ENCODE results near the gene ASB8.
"Not testable (repeated sequence)": the region's sequence is repeated elsewhere in the genome, so short reads cannot be mapped to it uniquely, and the experiment has no call there.

ASB8 gene

GRCh38 chr12:48182631-48183030 is 25.3 kb upstream of the ASB8 start:
- no peak for DNase-seq

- DNase-seq = no peak
These were observed 23.7 kb upstream of the ASB8 start for GRCh38 chr12:48180857-48181495.

- no peak for DNase-seq
These were observed 23.1 kb upstream of the ASB8 start for GRCh38 chr12:48180424-48180823.

GRCh38 chr12:48179466-48179865 is 22.2 kb upstream of the ASB8 start:
- DNase-seq = no peak

DNA sequence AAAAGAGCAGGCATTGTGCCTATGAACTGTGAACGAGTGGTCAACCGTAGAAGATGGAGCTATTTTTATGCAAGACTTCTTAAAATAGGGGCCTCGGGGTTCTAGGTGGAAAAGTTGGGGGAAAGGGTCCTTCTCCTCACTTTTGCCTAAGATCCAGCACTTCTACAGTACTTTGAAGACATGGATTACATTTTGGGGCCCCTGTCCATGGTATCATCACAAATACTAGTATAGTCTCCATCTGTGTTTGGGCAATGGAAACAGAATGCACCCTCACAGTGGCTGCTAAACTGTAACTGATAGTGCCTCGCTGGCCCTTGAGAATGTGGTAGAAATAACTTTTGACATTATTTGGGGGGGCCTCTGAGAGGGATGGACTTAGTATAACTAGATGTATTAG is 20.7 kb upstream of the ASB8 start:
- no peak for DNase-seq

DNA sequence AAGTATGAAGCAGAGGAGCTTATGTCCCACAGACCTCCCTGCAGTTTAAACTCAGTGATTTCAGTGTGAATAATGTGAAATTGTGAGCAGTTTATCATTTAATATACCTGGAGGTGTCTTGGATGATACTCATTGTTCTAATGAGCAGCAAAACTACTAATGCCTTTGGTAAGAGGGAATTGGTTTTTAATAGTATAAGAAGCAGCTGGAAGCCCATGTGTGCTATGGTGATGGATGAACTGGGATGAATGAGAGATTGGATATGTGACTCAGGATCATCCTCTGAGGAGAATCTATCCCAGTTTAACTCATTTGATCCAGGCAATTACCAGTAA is 19.1 kb upstream of the ASB8 start:
- no peak for DNase-seq

GRCh38 chr12:48175613-48176416 is 18.5 kb upstream of the ASB8 start:
- DNase-seq = no peak

- no peak for DNase-seq
These were observed 11.7 kb upstream of the ASB8 start for GRCh38 chr12:48169011-48169410.

GRCh38 chr12:48165089-48165981 is 8.0 kb upstream of the ASB8 start:
- DNase-seq = peak; percentile 41

GRCh38 chr12:48164451-48164850 is 7.1 kb upstream of the ASB8 start:
- no peak for DNase-seq

- DNase-seq = no peak
These were observed 5.9 kb upstream of the ASB8 start for GRCh38 chr12:48163150-48163747.

GRCh38 chr12:48160807-48161206 is 3.5 kb upstream of the ASB8 start:
- peak; percentile 31 for DNase-seq

DNA sequence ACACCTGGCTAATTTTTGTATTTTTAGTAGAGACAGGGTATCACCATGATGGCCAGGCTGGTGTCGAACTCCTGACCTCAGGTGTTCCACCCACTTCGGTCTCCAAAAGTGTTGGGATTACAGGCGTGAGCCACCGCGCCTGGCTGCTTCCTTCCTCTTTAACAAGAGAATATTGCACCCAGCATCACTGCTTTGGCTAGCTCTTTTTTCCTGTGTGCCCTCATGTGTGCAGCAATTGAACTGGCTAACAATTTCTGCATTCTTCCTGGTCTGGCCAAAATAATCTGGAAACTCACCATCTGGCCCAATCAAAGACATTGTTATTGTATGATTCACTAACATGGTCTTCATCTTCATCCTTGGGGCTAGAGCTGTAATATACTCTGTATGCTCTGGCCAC is 2.7 kb upstream of the ASB8 start:
- no peak for DNase-seq

GRCh38 chr12:48157889-48158370 is 615 bp upstream of the ASB8 start:
- no peak for DNase-seq

- DNase-seq = no peak
These were observed 680 bp downstream of the ASB8 start for GRCh38 chr12:48156652-48157017.

- not testable (repeated sequence) for DNase-seq
These were observed 1.5 kb downstream of the ASB8 start for GRCh38 chr12:48155786-48156185.

- DNase-seq = no peak
These were observed 6.1 kb downstream of the ASB8 start for GRCh38 chr12:48151103-48151771.

- no peak for DNase-seq
These were observed 11.3 kb downstream of the ASB8 start for GRCh38 chr12:48145981-48146380.

- no peak for DNase-seq
These were observed 13.4 kb downstream of the ASB8 start for GRCh38 chr12:48143898-48144297.

DNA sequence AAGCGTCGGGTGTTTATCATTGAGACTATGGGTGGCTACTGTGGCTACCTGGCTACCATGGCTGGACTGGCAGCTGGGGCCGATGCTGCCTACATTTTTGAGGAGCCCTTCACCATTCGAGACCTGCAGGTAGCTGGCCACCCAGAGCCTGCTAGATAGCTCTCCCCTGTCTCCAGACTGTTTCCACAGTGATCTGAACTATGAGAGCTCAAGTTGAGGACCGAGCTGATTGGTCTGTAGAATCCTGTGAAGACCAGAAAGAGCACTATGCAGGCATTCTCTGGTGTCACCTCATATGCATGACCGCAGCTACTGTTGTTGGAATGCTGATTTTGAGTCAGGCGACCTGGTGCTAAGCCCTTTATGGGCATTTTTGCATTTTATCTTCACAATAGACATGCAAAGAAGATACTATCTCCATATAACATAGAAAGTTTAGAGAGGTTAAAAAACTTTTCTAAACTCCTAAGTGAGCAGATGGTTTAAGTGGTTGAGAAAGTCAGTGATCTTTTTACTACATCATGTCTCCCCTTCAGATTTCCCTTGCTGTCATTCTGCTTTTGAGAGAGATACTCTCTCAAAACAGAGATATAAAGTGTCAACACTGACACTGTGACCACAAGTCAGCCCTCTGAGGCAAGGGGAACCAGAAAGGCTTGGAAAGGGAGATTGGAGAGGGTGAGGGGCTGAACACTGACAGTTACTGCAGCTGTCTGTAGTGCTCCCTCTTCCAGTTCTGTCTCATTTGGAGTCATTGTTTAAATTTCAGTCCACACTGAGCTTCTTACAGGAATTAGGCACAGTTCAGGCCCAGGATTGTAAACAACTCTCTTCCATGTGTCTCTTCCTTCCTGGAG is 14.3 kb downstream of the ASB8 start:
- no peak for DNase-seq

- DNase-seq = no peak
These were observed 22.3 kb downstream of the ASB8 start for GRCh38 chr12:48135027-48135426.

DNA sequence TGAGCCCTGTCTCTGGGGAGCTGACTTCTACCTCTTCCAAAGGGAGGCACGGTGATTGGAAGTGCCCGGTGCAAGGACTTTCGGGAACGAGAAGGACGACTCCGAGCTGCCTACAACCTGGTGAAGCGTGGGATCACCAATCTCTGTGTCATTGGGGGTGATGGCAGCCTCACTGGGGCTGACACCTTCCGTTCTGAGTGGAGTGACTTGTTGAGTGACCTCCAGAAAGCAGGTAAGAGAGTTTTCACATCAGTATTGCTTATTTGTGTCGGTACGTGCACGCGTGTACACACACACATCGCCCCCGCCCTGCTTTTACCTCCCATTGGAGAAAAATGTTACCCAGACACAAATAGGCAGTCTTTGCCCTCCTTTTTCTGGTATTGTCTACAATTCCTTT is 24.5 kb downstream of the ASB8 start:
- no peak for DNase-seq
